Medulla oblongata (tissue), 1 donor: ENCODE results near the gene EIF4EBP2.
A peak's percentile ranks its signal among the peaks of the same experiment; 100 is the strongest.

ENCODE experiments used
- DNase-seq: peaks from one replicate; pipeline ENCODE4 v3.0.0-alpha.2; 2015; ENCODE audit errors: extremely low spot score

The EIF4EBP2 gene

DNA sequence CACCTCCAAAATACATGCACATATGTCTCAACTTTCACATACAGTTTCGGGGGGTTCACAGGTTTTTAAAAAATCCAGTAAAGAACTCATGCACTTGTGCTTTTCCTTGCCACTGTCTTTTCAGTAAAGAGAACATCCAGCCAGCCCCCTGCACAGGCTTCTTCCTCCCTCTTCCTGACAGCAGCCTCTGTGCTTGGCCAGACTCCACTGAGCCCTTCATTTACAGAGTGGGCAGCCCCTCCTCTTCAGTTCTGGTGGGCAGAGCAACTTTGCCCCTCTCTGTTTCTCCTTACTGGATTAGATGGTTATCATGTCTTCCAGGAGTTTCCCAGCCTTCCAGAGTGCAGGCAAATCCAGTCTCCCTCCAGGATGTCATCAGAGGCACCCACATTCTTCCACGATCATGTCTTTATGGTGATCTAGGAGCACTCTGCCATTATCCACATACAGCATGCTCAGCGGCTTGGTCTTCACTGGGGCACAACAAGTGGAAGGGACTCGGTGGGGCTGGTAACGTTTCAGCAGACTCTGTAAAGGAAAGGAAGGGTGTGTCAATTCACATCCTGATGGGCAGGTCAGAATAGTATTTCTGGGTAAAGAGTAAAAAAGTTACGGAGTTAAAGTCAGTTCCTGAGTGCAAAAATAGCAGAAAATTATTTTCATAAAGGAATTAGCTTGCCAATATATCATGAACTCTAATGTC, 28.8 kb downstream of the EIF4EBP2 start:
- no peak for DNase-seq

DNA sequence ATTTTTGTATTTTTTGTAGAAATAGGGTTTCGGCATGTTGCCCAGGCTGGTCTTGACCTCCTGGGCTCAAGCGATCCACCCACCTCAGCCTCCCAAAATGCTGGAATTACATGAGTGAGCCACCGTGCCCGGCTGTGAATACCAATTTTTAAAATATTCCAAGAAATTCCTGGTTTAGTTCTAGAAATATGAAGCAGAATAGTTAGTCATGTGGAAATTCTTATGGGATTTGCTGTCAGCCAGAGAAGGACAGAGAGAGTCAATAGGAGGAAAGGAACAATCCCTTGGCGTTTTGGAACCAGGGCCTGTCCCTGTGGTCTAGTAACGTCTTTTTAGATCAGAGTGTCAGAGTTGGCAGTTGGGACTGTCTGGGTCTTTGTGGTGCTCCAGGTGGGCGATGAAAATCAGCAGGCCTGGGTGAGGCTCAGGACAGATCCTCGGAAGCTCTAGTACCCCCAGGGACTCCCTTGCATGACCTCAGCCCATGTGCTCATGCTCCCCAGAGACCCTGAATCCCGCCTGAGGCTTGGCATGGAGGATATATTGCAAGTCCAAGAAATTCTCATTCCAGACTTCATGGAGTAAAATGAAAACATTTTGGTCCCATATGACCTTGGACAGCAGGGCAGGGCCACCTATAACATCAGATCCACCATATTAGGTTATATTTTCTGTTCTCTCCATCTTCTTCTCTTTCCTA, 29.8 kb downstream of the EIF4EBP2 start:
- DNase-seq = no peak

DNA sequence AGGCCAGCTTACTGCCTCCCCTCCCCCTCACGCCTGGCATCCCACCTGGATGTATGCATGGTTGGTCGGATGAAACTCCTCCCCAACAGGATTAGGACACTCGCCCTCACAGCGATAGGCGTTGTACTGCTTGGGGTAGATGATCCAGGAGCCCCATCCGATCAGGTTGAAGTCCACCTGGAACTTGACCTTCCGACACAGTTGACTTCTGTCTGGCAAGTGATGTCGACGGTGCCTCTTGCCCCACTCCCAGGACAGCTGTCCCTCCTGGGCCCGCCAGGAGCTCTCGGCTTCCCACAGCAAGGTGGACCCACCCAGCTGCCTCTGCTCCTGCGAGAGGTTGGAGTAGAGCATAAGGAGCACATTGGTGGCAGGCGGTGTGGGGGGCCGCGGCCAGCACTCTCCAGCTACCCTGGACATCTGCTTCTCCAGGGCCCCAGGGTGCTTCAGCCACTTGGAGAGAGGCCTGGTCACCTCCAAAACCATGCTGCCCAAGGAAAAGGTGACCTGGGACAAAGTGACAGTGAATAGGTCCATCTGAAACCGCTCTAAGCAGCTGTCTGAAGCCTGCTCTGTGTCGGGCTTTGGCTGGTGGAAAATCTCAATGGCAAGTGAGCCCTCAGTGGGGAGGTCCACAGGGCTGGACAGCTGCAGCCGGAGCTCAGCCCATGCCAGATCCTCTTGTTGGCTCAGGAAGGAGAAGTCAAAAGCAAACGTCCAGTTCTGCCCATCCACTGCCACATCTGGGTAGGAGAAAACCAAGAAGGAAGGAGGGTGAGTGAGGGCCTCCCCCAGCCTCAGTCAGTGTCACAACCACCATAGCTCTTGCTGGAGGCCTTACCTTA, 31.5 kb downstream of the EIF4EBP2 start:
- no peak for DNase-seq

DNA sequence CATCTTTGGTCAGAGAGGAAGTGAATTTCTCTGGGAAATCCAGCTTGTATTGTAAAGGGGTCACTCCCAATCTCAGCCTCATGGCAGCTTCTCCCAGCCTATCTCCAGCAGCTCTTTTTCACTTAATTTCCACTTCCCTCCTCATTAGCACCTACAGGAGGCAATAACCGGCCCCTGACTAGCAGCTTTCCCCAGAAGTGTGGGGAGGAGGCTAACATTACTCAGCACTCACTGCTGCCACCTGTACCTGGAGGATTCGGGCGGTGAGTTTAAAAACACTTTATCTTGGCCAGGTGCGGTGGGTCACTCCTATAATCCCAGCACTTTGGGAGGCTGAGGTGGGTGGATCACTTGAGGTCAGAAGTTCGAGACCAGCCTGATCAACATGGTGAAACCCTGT, 33.8 kb downstream of the EIF4EBP2 start:
- no peak for DNase-seq

DNA sequence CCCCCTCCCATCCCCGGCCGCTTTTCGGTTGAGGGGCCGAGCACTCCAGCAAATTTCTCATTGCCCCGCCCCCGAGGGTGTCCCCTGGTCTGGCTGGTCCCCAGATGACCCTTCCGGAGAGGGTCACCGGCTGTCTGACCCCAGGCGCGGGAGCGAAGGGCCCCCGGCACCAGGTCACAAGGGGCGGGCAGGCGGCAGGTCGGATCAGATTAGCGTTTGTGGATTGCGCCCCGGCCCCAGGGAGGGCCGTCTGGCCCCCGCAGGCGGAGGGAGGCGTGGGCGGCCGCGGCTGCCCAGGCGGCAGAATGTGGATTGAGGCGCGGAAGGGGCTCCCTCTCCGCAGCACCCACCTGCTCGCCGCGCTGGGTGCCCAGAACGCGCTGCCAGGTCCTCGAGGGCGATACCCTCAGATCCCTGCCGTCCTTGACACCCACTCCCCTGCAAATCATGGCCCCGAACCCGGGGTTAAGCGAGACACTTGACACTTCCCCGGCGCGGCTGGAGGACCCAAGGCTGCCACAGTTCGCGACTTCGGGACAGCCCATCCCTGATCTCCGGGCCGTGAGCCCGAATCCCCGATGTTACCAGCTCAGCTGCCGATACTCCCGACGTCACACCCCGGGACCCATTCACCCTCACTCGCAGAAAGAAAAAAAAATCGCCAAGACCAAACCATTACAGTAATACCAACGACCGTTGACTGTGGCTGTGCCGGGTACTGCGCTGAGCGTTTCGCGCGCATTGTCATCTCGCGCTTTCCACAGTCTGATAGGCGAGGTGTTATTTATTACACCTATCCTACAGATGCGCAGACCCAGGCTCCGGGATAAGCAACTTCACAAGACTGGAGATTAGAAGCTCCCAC, 36.6 kb downstream of the EIF4EBP2 start:
- no peak for DNase-seq

DNA sequence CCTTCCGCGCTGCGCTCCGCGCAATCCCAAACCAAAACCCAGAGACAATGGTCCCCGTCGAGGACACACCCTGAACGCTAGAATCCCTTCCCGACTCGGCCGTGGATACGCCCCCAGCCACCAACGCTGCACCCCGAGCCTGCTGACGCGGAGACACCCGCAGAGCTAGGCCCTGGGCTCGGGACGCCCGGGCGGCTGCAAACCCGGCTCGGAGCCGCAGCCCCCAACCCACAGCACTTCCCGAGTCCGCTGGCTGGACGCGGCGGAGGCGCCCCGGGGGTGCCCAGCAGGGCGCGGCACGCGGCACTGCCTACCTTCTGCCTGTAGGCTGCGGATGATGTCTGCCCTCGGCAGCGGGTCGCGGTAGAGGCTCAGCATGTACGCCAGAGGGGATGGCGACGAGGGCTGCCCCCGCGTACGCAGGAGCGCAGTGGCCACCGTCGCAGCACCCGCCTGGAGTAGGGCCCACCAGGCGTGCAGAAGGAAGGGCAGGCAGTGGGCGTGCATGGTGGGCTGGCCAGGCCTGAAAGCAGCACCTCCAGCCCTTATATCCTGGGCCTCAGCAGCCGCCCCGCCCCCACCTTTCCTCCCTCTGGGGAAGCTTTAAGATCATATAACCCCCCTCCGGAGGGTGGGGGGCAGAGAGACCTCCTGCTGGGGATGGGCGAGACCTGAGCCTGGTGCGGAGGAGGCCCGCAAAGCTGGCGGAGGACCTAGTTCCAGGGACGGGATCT, 37.4 kb downstream of the EIF4EBP2 start, which contains the start of gene NODAL:
TSS of gene NODAL (minus strand) at position 521 of the 734 bp plus-strand sequence. CDS start at position 507, 14 bp downstream.
- no peak for DNase-seq

DNA sequence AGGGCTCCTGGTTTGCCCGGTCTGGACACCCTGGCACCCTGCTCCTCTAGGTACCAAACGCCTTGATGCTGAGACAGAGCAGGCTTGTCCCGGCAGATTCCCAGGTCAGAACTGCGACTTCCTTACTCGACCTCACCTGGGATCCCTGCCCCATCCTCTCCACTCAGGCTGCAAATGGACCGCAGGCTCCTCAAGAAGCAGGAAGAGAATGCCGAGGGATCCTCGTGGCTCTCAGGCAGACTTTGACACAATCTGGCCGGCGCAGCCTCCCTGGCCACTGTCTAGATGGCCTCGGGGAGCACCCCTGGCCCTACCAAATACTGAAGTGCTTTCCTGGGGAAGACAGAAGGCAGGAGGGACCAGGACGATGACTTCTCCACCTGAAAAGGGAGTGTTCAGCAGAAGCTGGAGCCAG, 38.0 kb downstream of the EIF4EBP2 start:
- no peak for DNase-seq

DNA sequence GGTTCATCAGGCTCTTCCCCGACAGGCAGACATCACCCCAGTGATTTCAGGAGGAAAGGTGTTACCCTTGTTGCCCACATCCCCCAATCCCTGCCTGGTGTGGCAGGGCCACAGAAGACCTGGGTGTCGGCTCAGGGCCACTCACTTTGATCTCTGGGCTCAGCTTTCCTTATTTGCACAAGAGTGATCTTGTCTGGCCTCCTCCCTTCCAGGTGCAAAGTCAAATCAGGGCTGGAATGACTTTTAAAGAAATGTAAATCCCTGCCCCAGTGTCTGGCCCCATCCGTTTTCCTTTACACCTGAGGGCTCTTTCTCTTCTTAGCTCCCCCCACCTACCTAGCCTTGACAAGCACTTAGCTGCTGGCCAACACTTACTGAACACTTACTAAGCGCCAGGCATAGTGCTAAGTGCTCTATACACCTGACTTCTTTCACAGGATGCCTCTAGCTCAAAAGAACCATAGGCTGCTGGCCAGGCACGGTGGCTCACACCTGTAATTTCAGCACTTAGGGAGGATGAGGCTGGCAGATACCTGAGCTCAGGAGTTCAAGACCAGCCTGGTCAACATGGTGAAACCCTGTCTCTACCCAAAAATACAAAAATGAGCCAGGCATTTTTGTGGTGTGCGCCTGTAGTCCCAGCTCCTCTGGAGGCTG, 38.5 kb downstream of the EIF4EBP2 start:
- no peak for DNase-seq

DNA sequence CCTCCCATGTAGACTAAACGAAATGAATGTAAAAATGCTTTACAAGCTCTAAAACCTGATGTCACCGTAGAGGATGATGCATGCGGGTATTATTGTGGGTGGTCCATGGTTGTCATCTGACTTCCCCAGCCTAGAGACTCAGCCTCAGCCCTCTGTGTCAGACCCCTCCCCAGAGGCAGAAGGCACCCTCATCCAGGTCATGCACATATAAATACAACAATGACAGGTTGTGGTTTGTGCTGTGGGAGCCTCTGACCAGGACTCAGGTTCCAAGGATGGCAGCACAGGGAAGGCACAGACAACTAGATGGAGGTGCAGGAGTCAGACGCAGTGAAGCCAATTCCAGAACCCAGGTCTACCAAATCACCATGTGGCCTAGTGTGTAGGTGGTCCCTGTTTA, 40.8 kb downstream of the EIF4EBP2 start:
- no peak for DNase-seq

DNA sequence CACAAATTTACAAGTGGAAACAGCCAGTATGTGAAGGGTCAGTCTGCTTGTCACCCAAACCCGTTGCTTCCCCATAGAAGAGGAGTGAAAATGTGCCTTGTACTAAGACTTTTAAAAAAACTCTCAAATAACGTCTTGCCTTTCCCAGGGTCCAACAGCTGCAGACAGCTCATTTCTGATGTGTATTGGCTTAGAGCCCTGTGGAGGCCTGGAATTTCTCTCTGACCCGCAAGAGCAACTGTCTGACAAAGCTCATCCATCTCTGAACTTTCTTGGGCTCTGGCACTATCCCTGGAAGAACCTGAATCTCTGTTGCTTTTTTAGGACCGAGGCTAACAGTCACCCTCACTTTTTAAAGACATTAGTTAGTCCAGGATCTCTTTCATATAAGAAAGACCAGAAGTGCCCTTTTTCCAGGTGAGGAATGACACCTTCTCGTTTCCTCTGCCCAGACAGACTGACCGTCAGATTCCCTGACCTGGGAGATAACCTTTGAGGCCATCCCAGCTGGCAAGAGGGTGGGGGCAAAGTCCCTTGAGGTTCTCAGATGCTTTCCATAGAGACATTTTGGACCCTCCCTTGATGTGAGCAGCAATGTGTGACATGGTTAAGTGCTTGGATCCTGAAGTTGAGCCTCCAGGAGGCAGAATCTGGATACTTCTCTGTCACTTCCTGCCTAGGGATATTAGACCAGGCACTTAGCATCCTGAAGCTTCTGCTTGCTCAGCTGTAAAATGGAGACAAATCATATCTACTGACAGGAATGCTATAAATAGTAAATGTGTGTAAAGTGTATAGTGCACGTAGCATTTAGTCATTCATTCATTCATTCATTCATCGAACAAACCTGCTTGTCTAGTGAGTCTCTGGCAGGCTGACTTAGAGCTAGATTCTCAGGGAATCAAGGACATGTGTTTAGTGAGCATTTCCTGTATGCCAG, 42.0 kb downstream of the EIF4EBP2 start:
- no peak for DNase-seq

DNA sequence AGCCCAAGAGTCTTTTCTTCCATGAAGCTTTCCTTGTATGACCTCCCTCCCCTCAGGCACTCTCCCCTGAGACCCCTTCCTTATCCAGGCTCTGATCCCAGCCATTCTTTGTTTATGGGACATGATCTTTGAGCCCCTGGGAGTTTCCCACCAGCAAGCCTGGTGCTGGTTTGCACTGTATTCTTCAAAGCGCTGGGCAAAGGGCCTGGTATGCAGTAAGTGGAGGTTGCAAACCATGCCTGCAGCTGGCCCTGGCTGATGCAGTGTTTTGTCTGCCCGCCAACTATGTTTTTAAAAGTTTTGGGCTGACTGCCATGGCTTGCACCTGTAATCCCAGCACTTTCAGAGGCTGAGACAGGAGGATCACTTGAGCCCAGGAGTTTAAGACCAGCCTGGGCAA, 44.3 kb downstream of the EIF4EBP2 start:
- no peak for DNase-seq

DNA sequence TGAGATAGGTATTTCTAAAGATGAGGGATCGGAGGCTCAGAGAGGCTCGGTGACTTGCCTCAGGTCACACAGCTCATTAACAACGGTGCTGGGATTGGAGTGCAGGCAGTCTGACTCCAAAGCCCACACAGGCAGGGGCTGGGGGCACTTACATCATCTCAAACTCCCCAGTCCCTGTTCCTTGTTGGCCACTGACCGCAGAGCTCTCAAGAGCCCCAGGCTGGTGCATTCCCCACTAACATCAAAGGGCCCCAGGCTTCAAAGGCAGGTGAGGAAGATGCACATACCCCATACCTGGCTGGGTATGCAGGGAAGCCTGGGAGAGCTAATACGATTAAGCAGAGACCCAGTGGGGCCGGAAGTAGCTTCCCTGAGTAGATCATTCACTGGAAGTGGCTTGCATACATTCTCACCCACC, 51.3 kb downstream of the EIF4EBP2 start:
- no peak for DNase-seq

DNA sequence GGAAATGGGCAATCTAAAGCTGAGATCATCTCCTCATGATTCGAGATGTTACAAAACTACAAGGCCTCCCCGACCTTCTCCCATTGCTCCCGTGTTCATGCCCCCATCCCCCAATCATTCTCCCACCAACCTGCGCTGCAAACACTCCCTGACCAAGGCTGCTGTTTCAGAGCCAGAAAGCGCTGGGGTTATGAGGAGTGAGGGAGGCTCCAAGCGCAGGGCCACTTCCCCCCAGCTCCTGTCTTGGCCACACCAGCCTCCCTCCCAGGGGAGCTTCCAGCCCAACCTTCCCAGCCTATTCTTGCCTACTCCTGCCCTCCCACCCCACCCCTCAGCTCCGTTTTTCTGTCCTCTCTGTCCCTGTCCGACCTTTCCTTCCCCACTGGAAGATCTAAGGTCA, 52.2 kb downstream of the EIF4EBP2 start:
- DNase-seq = no peak

DNA sequence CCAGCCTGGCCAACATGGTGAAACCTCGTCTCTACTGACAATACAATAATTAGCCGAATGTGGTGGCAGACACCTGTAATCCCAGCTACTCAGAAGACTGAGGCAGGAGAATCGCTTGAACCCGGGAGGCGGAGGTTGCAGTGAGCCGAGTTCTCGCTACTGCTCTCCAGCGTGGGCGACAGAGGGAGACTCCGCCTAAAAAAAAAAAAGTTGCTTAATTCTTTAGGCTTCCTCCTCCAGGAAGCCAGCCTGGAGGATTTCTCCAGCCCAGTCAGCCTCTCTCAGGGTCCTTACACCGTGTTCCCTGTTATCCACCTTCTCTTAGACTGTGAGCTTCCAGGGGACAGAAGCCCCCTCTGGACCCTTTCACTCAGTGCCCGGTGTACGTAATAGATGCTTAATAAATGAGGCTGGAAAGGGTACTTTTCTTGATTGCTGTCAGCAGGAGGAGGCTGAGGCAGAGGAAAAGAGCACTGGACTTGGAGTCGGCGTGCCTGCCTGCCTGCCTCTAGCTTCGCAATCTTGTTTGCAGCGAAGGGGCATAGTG, 53.9 kb downstream of the EIF4EBP2 start:
- DNase-seq = no peak

DNA sequence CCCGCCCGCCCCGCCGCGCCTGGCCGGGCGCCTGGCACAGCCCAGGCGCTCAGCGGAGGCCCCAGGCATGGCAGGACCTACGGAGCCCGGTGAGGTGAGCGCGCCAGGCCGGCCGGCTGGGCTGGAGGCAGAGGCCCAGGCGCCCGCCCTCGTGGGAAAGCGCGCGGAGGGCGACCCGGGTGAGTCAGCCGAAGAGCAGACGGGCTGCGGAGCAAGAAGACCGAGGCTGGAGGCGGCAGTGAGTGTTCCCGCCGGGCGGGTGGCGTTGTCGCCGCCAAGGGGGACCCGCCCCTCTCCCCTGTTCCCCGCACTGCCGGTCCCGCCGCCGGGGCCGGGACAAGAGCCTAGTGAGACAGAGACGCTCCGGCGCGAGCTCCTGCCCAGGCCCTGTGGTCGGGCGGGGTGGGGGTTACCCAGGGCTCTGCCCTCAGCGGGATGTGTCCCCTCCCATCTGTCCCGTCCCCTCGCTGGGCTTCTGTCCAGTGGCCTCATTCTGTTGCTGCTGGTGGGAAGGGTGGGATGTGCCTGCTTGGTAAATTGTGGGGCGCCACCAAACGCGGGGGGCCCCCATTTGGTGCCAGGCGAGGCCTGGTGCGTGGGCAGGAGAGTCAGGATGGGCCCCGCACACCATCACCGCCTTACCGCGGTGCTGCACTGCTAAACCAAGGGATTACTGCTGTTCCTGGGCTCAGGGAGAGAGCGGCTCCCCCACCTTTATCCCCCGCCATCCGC, 54.5 kb downstream of the EIF4EBP2 start:
- DNase-seq = peak; percentile 33

DNA sequence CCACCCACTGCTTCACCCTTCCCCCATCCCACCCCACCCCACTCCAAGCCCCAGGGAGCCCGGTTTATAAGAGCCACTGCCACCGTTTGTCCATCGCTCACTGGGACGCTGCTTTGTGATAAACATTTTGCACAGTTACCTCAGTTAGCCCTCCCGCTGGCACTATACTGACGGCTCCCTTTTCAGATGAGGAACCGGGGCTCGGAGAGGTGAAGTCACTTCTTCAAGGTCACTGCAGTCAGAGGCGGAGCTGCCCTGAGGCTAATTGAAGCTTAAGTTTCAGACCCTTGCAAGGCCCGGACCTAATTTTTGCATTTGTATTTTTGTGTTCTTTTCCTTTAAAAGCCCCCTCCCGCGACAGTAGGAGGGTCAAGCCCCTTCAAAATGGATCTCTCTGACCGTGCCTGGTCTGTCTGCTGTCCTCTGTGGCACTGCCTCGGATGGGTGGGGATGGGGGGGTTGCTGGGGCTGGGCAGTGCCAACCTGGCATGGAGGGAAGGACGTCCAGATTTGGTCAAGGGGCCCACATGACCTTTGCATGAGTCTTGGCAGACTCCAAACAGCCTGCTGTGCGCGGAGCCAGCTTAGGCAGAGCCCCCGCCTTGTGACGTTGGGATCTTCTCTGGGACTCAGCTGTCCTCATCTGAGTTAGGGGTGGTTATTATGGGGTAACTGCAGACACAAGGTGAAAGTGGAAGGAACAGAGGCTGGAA, 55.3 kb downstream of the EIF4EBP2 start:
- DNase-seq = no peak

DNA sequence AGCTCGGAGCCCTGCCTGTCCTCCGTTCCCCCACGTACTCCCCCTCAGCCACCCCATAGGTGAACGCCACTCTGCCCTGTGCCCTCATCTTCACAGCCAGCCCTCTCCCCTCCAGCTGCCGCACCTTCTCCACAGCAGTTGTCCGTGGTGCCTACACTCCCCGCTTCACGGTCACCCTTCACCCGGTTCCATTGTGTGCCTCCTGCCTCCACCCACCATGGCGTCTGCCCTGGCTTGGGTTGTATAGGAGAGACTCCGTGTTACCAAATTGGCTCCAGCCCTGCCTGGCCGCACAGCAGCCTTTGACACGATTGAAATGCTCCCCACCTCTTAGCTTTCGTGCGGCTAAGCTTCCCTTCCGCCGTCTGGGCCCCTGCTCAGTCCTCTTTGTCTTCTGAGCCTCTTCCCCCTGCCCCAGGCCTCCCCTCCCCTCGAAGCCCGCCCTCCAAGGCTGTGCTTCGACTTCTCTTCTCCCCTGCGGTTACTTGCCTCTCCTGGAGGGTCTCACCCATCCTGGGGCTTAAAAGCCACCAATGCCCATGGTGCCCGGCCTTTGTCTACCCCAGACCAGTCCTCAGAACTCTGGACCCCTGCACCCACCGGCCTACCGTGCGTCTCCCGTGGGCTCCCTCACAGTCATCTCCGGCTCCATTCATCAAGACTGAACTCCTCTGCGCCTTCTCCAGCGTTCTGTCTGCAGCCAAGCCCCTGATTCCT, 56.0 kb downstream of the EIF4EBP2 start:
- no peak for DNase-seq
